HG03469 (cell line): ENCODE measurements around the gene TOR1AIP1.
"Not testable (repeated sequence)": the region's sequence is repeated elsewhere in the genome, so short reads cannot be mapped to it uniquely, and the experiment has no call there.

Source experiments
- ATAC-seq: cut with Tn5 transposase; IDR thresholded peaks from one replicate; pipeline ENCODE4 v1.9.1; 2021; ENCODE audit warnings: mild to moderate bottlenecking, moderate library complexity, moderate number of reproducible peaks; ENCODE audit not compliant: unreplicated experiment

The TOR1AIP1 gene

GRCh38 chr1:179882253-179883039, at the start of gene TOR1AIP1:
TOR1AIP1 (plus strand) TSS chr1:179882285; CDS start chr1:179882503, 218 bp downstream.
- peak; percentile 52 for ATAC-seq

- ATAC-seq = not testable (repeated sequence)
These were observed 45.2 kb upstream of the TOR1AIP1 start for GRCh38 chr1:179836686-179837445.

DNA sequence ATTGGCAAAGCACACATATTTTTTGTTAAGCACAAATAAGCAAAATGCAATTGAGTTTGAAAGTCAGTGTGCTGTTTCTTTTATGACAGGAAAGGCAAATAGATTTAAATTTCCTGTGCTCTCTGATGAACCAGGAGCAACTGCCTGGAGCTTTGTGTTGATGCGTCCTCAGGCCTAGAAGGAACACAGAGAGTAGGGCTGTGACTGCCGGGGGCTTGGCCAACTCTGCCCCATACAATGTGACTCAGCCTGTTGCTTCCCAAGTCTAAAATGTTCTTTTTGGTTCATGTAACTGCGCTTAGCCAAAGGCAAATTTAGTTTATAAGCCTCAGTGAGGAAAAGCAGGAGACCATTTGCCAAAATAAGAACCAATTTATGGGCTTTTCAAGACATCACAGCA, 42.0 kb upstream of the TOR1AIP1 start:
- no peak for ATAC-seq

GRCh38 chr1:179848233-179848632, 33.9 kb upstream of the TOR1AIP1 start:
- ATAC-seq = no peak

DNA sequence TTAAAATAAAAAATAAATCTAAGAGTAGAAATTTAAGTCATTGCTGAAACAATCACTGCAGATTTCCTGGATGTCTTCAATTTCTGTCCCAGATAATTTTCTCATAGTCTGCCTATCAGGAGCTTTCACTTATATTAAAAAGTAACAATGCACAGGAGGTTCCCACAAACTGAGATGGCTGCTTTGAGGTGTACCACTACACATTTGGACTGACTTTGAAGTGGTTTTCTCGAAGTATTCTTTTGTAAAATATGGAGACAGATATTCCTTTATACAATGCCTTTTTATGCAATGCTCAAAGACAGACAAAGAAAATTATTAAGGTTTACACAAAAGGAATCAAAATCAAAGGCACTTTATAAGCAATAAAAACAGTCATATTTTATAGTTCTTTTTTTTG, 29.0 kb upstream of the TOR1AIP1 start:
- ATAC-seq = no peak

DNA sequence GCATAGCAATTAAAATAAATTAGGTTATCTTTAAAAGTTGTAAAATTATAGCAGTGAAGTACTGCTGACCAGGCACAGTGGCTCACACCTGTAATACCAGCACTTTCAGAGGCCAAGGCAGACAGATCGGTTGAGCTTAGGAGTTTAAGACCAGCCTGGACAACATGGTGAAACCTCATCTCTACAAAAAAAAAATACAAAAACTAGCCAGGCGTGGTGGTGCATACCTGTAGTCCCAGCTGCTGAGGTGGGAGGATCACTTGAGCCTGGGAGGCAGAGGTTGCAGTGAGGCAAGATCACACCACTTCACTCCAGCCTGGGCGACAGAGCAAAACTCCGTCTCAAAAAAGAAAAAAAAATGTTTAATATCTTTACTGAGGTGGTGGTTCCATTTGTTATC, 26.3 kb upstream of the TOR1AIP1 start:
- ATAC-seq = not testable (repeated sequence)

GRCh38 chr1:179856296-179856695, 25.8 kb upstream of the TOR1AIP1 start:
- no peak for ATAC-seq

DNA sequence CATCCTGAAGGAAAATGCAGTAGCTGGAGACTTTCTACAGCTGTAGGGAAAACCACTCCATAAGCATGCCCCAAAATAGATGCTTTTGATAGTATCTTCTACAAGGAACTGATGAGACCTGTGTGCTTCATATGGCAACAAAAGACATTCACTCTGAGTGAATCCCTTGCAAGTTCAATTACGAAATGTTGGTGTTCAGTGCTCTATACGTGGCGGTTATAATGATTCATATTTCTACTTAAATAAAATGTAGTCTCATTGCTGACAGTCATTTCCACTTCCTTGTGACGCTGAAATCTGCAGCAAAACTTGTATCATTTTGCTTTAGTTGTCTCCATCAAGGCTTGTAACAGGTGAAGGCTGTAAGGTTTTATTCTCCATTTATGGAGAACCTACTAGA, 25.1 kb upstream of the TOR1AIP1 start:
- no peak for ATAC-seq

DNA sequence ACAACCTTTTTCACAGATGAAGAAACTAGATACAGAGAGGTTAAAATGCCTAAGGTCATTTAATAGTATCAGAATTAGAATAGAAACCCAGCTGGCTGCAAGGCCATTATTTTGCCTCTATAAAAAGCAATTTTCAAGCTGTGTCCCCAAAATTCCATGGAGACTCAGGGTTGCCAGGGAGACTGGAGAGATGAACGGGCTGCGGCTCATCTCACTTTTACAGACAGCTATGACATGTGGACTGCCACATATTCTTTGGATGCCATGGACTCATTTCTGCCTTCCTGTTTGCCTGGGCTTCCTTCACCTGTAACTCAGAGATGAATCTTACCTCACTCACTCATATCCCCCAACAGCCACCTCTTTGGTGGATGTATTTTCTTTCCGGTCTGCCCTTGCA, 21.4 kb upstream of the TOR1AIP1 start:
- ATAC-seq = no peak

DNA sequence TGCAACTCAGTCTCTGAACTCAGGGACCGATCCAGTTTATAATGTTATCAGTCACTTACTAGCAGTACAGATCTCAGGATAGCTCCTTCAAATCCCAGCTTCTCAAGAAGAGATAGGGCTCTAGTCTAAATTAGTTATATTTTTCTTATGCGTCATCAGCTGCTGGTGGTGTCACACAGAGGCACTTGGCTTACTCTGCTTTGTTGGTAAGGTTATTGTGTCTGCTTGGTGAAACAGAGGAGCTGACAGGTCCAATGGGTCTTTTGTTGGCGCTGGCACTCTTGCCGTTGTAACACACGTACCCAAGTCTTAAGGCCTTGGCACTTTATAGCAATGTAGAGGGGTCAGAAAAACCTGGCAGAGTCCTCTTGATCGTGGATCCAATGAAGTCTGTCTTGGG, 16.7 kb upstream of the TOR1AIP1 start:
- no peak for ATAC-seq

GRCh38 chr1:179866616-179867015, 15.5 kb upstream of the TOR1AIP1 start:
- ATAC-seq = no peak

- no peak for ATAC-seq
These were observed 14.4 kb upstream of the TOR1AIP1 start for GRCh38 chr1:179867493-179868330.

GRCh38 chr1:179870870-179871269, 11.2 kb upstream of the TOR1AIP1 start:
- ATAC-seq = no peak

GRCh38 chr1:179871940-179872339, 10.1 kb upstream of the TOR1AIP1 start:
- ATAC-seq = no peak

- no peak for ATAC-seq
These were observed 9.5 kb upstream of the TOR1AIP1 start for GRCh38 chr1:179872558-179872957.

- no peak for ATAC-seq
These were observed 8.6 kb upstream of the TOR1AIP1 start for GRCh38 chr1:179873438-179873851.

- no peak for ATAC-seq
These were observed 6.3 kb upstream of the TOR1AIP1 start for GRCh38 chr1:179875596-179876299.

- ATAC-seq = no peak
These were observed 5.8 kb upstream of the TOR1AIP1 start for GRCh38 chr1:179876300-179876715.

DNA sequence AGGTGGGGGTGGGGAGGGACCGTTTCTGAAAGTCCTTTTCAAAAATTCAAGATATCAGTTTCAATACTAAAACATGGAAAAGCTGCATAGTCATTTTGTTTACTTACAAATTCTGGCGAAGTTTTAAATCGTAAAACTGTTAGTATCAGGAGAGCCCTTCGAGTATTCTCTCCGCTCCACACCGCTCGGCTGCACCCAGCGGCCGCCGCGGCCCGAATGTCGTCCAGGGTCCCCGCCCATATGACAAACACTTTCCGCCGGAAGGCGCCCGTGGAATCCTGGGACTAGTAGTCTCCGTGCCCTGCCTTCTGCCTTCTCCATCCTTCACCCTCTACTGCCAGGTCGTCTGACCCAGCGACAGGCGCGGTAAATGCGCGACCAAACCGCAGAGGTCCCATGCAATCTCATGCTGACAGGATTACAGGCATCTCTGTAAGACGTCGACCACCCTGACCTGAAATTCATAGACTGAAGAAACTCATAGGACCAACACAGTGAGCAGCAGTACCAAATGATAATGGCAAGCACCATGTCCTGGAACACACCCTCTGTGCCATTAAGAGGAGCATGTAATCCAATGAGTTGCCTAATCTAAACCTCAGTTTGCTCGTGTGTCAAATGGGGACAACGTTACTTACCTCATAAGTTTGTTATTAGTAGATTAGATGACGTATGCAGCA, 4.4 kb upstream of the TOR1AIP1 start, which contains the start of gene TOR1AIP2:
TOR1AIP2 (minus strand) TSS at position 218 of the 680 bp plus-strand sequence. CDS start 25,138 bp downstream, outside the sequence.
- ATAC-seq = peak; percentile 50

- no peak for ATAC-seq
These were observed 2.3 kb upstream of the TOR1AIP1 start for GRCh38 chr1:179879797-179880196.
